ENCODE data around the gene MEPCE.

Gene MEPCE

GRCh38 chr7:100407285-100408180 is 22.1 kb upstream of the MEPCE start:
- DNase-seq (ENCODE audit: low spot score) = peak; percentile 88

GRCh38 chr7:100411101-100411500 is 18.5 kb upstream of the MEPCE start:
- no peak for DNase-seq (ENCODE audit: low spot score)

GRCh38 chr7:100413346-100413745 is 16.3 kb upstream of the MEPCE start:
- DNase-seq (ENCODE audit: low spot score) = no peak

- DNase-seq (ENCODE audit: low spot score) = no peak
Measured at GRCh38 chr7:100413889-100414288, 15.7 kb upstream of the MEPCE start.

- no peak for DNase-seq (ENCODE audit: low spot score)
Measured at GRCh38 chr7:100415448-100415847, 14.2 kb upstream of the MEPCE start.

GRCh38 chr7:100418930-100419659 is 10.5 kb upstream of the MEPCE start:
- no peak for DNase-seq (ENCODE audit: low spot score)

GRCh38 chr7:100419660-100420226 is 9.9 kb upstream of the MEPCE start:
- DNase-seq (ENCODE audit: low spot score) = no peak

GRCh38 chr7:100423315-100423714 is 6.3 kb upstream of the MEPCE start:
- DNase-seq (ENCODE audit: low spot score) = no peak

- no peak for DNase-seq (ENCODE audit: low spot score)
Measured at GRCh38 chr7:100425347-100425746, 4.3 kb upstream of the MEPCE start.

GRCh38 chr7:100426516-100426915 is 3.1 kb upstream of the MEPCE start:
- DNase-seq (ENCODE audit: low spot score) = no peak

GRCh38 chr7:100427762-100428198 is 1.9 kb upstream of the MEPCE start:
- no peak for DNase-seq (ENCODE audit: low spot score)

- DNase-seq (ENCODE audit: low spot score) = peak; percentile 99
Measured at GRCh38 chr7:100428199-100428966, 1.2 kb upstream of the MEPCE start, which contains the start of gene ZCWPW1. TSS of gene ZCWPW1 (minus strand) at chr7:100428703. CDS start at chr7:100420649, 8,054 bp downstream.

GRCh38 chr7:100428967-100429636 is 529 bp upstream of the MEPCE start:
- DNase-seq (ENCODE audit: low spot score) = peak; percentile 100

- no peak for DNase-seq (ENCODE audit: low spot score)
Measured at GRCh38 chr7:100430493-100431285, 1.1 kb downstream of the MEPCE start.

- DNase-seq (ENCODE audit: low spot score) = no peak
Measured at GRCh38 chr7:100431286-100431735, 1.7 kb downstream of the MEPCE start.

- no peak for DNase-seq (ENCODE audit: low spot score)
Measured at GRCh38 chr7:100432053-100432452, 2.4 kb downstream of the MEPCE start.

- DNase-seq (ENCODE audit: low spot score) = no peak
Measured at GRCh38 chr7:100432621-100433275, 3.1 kb downstream of the MEPCE start.

GRCh38 chr7:100433276-100433591 is 3.6 kb downstream of the MEPCE start:
- no peak for DNase-seq (ENCODE audit: low spot score)

GRCh38 chr7:100433592-100434296 is 4.1 kb downstream of the MEPCE start:
- no peak for DNase-seq (ENCODE audit: low spot score)

Data from COLO829 (cell line).